HepG2 (cell line): Measurements from ENCODE around the gene TMX1. TPM values are rescaled to one million over a fixed set of nuclear protein-coding genes. Genes with fewer than 3 reads are reported as not detected.

Experiments
- ARHGAP35 ChIP-seq: sonication (generic); formaldehyde crosslinking; IDR thresholded peaks from 2 replicates; pipeline ENCODE4 v1.9.0; 2022; ENCODE audit warnings: mild to moderate bottlenecking, inconsistent platforms, moderate library complexity, missing genetic modification reagents, borderline replicate concordance
- CBX5 ChIP-seq: sonication (generic); formaldehyde crosslinking; IDR thresholded peaks from 2 replicates; pipeline ENCODE4 v1.4.0; 2020; ENCODE audit warnings: missing genetic modification reagents, borderline replicate concordance
- HOXA9 ChIP-seq: sonication (generic); formaldehyde crosslinking; IDR thresholded peaks from 2 replicates; pipeline ENCODE4 v1.8.1; 2022; ENCODE audit warnings: missing genetic modification reagents, mild to moderate bottlenecking, moderate library complexity, borderline replicate concordance
- ISL2 ChIP-seq: sonication (generic); formaldehyde crosslinking; IDR thresholded peaks from 2 replicates; pipeline ENCODE4 v1.5.0; 2020; ENCODE audit warnings: missing genetic modification reagents
- KLF16 ChIP-seq, 2 experiments: sonication (generic) in 1 of 2; formaldehyde crosslinking in 1 of 2; IDR thresholded peaks; 2 replicates each; pipeline versions ENCODE4 v1.6.1 to v1.8.0; 2016 to 2023; ENCODE audit warnings: missing genetic modification reagents in 2 of 2, missing compliant biosample characterization in 1 of 2
- PHF8 ChIP-seq: sonication (generic); formaldehyde crosslinking; IDR thresholded peaks from 2 replicates; pipeline ENCODE4 v1.5.0; 2020; ENCODE audit warnings: missing genetic modification reagents
- POLR2G ChIP-seq: fragments of 200-400 bp; formaldehyde crosslinking; IDR thresholded peaks from 2 replicates; pipeline ENCODE4 v1.6.1; 2018; ENCODE audit warnings: mild to moderate bottlenecking, low read depth, low read length, moderate library complexity
- RBM39 ChIP-seq: fragments of 200-400 bp; formaldehyde crosslinking; IDR thresholded peaks from one replicate; pipeline ENCODE4 v1.6.1; 2018; ENCODE audit warnings: antibody characterized with exemption, mild to moderate bottlenecking, low read depth, low read length; ENCODE audit not compliant: poor library complexity, severe bottlenecking
- SP1 ChIP-seq, 2 experiments: fragments of 450-650 bp in 1 of 2; sonication (generic) in 1 of 2; formaldehyde crosslinking in 1 of 2; IDR thresholded peaks; 2 replicates each; pipeline versions ENCODE4 v1.4.0 to v1.6.1; 2016 to 2020; ENCODE audit warnings: missing genetic modification reagents in 1 of 2
- TCF12 ChIP-seq, 2 experiments: fragments of 450-650 bp in 1 of 2; sonication (generic) in 1 of 2; formaldehyde crosslinking in 1 of 2; IDR thresholded peaks; 2 replicates each; pipeline versions ENCODE4 v1.6.1 to v1.8.0; 2017 to 2022; ENCODE audit warnings: antibody characterized with exemption in 1 of 2, mild to moderate bottlenecking in 1 of 2, missing genetic modification reagents in 1 of 2, moderate library complexity in 1 of 2
- XRCC5 ChIP-seq: fragments of 200-400 bp; formaldehyde crosslinking; optimal IDR thresholded peaks from 2 replicates; pipeline ENCODE3; 2017; ENCODE audit warnings: mild to moderate bottlenecking, low read length
- YEATS2 ChIP-seq: sonication (generic); formaldehyde crosslinking; IDR thresholded peaks from 2 replicates; pipeline ENCODE4 v1.4.0; 2020; ENCODE audit warnings: missing genetic modification reagents, borderline replicate concordance
- ZNF264 ChIP-seq: sonication (generic); formaldehyde crosslinking; IDR thresholded peaks from 2 replicates; pipeline ENCODE4 v1.4.0; 2020; ENCODE audit warnings: missing genetic modification reagents
- ZNF616 ChIP-seq: sonication (generic); formaldehyde crosslinking; IDR thresholded peaks from 2 replicates; pipeline ENCODE4 v1.5.0; 2020; ENCODE audit warnings: low read depth, mild to moderate bottlenecking, missing genetic modification reagents
- ZNF670 ChIP-seq: sonication (generic); formaldehyde crosslinking; IDR thresholded peaks from 2 replicates; pipeline ENCODE4 v1.8.0; 2022; ENCODE audit warnings: mild to moderate bottlenecking, missing genetic modification reagents, borderline replicate concordance
- ZSCAN12 ChIP-seq: sonication (generic); formaldehyde crosslinking; IDR thresholded peaks from 2 replicates; pipeline ENCODE4 v1.9.0; 2021; ENCODE audit warnings: mild to moderate bottlenecking, missing genetic modification reagents
- polyA plus RNA-seq, 8 experiments: library from polyadenylated mRNA; depleted of rRNA in 3 of 8; stranded (reverse) in 7 of 8; unstranded in 1 of 8; fragments of >200 nt; fragmentation: Illumina TruSeq in 4 of 8; extraction: Trizol in 4 of 8; gene quantifications; 2 replicates each; pipeline versions ENCODE4 v1.2.1 to v1.2.3, GENCODE V29; 2011 to 2016; ENCODE audit warnings: low read depth in 4 of 8, missing spikeins in 1 of 8, mixed read lengths in 1 of 8; ENCODE audit not compliant: insufficient read depth in 1 of 8
- total RNA-seq, 5 experiments: library from RNA; depleted of rRNA; stranded (reverse); fragments of >200 nt; fragmentation: Illumina TruSeq; extraction: Trizol; gene quantifications; 2 replicates each; pipeline ENCODE4 v1.2.3, GENCODE V29; 2016; ENCODE audit warnings: low read depth in 1 of 5
- TF ChIP-seq, protein P1 (sequence below): sonication (generic); formaldehyde crosslinking; IDR thresholded peaks from 2 replicates; pipeline ENCODE4 v1.5.0; 2020; ENCODE audit warnings: missing genetic modification reagents, mild to moderate bottlenecking, borderline replicate concordance
- TF ChIP-seq, protein P2 (sequence below): sonication (generic); formaldehyde crosslinking; IDR thresholded peaks from 2 replicates; pipeline ENCODE4 v1.8.1; 2023; ENCODE audit warnings: mild to moderate bottlenecking, moderate library complexity, missing genetic modification reagents
- TF ChIP-seq, protein P3 (sequence below): sonication (generic); formaldehyde crosslinking; IDR thresholded peaks from 2 replicates; pipeline ENCODE4 v1.5.0; 2020; ENCODE audit warnings: mild to moderate bottlenecking, missing genetic modification reagents, borderline replicate concordance
- TF ChIP-seq, protein P4 (sequence below): sonication (generic); formaldehyde crosslinking; IDR thresholded peaks from 2 replicates; pipeline ENCODE4 v1.4.0; 2020; ENCODE audit warnings: missing genetic modification reagents, borderline replicate concordance

The TMX1 gene
- total and polyA plus RNA-seq, 2 of the 13 experiments (the other 11 are each of a cell fraction or from before 2014, with no cell fraction given) = 23.0 to 56.8 TPM

- TF ChIP-seq ZNF616 (CRISPR knock-in tag) = peak; percentile 61; the same call in 1 of the 2 replicates
- TF ChIP-seq, protein P1, sequence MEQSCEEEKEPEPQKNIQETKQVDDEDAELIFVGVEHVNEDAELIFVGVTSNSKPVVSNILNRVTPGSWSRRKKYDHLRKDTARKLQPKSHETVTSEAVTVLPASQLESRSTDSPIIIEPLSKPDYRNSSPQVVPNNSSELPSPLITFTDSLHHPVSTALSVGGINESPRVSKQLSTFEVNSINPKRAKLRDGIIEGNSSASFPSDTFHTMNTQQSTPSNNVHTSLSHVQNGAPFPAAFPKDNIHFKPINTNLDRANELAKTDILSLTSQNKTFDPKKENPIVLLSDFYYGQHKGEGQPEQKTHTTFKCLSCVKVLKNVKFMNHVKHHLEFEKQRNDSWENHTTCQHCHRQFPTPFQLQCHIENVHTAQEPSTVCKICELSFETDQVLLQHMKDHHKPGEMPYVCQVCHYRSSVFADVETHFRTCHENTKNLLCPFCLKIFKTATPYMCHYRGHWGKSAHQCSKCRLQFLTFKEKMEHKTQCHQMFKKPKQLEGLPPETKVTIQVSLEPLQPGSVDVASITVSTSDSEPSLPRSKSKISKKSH (CRISPR knock-in tag) = peak; percentile 84
- peak; percentile 61; the same call in 1 of the 2 replicates for TF ChIP-seq CBX5
- TF ChIP-seq ISL2 = peak; percentile 59; the same call in 1 of the 2 replicates
- peak; percentile 60 for TF ChIP-seq RBM39
- TF ChIP-seq ZSCAN12 (CRISPR knock-in tag) = 0 out of 2 replicates have a peak, but pooled peaks have one; percentile 20
- TF ChIP-seq, protein P2, sequence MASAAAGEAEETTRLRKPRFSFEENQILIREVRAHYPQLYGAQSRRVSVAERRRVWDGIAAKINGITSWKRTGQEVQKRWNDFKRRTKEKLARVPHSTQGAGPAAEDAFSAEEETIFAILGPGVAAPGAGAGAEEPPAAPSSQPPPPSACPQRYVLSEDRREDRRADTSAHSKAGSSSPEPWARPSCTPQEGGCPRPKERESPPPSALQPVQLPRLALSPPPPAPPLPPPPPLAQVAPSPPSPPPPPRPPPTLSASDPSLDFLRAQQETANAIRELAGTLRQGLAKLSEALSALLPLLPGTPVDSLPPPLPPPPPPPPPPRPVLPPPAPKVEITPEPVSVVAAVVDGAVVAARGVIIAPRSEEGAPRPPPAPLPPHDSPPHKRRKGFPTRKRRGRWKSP (CRISPR knock-in tag) = peak; percentile 83
- TF ChIP-seq PHF8 (CRISPR knock-in tag) = peak; percentile 97
- no peak for TF ChIP-seq XRCC5
- TF ChIP-seq SP1 (IDR thresholded peaks at IDR 0.05) = no peak
- no peak for TF ChIP-seq SP1 (CRISPR knock-in tag; IDR thresholded peaks at IDR 0.05)
- TF ChIP-seq, protein P3, sequence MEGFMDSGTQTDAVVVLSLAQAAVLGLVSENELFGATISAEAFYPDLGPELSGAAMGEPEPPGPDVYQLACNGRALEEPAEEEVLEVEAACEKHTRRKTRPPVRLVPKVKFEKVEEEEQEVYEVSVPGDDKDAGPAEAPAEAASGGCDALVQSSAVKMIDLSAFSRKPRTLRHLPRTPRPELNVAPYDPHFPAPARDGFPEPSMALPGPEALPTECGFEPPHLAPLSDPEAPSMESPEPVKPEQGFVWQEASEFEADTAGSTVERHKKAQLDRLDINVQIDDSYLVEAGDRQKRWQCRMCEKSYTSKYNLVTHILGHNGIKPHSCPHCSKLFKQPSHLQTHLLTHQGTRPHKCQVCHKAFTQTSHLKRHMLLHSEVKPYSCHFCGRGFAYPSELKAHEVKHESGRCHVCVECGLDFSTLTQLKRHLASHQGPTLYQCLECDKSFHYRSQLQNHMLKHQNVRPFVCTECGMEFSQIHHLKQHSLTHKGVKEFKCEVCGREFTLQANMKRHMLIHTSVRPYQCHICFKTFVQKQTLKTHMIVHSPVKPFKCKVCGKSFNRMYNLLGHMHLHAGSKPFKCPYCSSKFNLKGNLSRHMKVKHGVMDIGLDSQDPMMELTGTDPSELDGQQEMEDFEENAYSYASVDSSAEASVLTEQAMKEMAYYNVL (CRISPR knock-in tag) = peak; percentile 50; the same call in 1 of the 2 replicates
- no peak for TF ChIP-seq HOXA9 (CRISPR knock-in tag)
- TF ChIP-seq, protein P4, sequence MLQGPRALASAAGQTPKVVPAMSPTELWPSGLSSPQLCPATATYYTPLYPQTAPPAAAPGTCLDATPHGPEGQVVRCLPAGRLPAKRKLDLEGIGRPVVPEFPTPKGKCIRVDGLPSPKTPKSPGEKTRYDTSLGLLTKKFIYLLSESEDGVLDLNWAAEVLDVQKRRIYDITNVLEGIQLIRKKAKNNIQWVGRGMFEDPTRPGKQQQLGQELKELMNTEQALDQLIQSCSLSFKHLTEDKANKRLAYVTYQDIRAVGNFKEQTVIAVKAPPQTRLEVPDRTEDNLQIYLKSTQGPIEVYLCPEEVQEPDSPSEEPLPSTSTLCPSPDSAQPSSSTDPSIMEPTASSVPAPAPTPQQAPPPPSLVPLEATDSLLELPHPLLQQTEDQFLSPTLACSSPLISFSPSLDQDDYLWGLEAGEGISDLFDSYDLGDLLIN (CRISPR knock-in tag) = peak; percentile 43; the same call in 1 of the 2 replicates
- peak; percentile 99 for TF ChIP-seq POLR2G
- no peak for TF ChIP-seq ZNF670 (CRISPR knock-in tag)
- TF ChIP-seq KLF16 (CRISPR knock-in tag; IDR thresholded peaks at IDR 0.05) = peak; percentile 39 to 51; a peak in 1 of 4 replicates
- TF ChIP-seq TCF12 (IDR thresholded peaks at IDR 0.05) = no peak
- peak; percentile 47; the same call in 1 of the 2 replicates for TF ChIP-seq TCF12 (CRISPR knock-in tag; IDR thresholded peaks at IDR 0.05)
- peak; percentile 32; the same call in 1 of the 2 replicates for TF ChIP-seq ARHGAP35
- TF ChIP-seq YEATS2 (CRISPR knock-in tag) = no peak
- peak; percentile 41; the same call in 1 of the 2 replicates for TF ChIP-seq ZNF264
These were observed at the start of gene TMX1 (continued) for GRCh38 chr14:51239813-51240803.
